H9 (cell line): ENCODE measurements around the gene CTDSP2. TPM values are rescaled to one million over a fixed set of nuclear protein-coding genes. Genes with fewer than 3 reads are reported as not detected.
"Not testable (repeated sequence)": the region's sequence is repeated elsewhere in the genome, so short reads cannot be mapped to it uniquely, and the experiment has no call there.

Experiments
- DNase-seq: peaks from one replicate; pipeline ENCODE4 v3.0.0-alpha.2; 2017
- H2AFZ ChIP-seq: one replicate; pipeline ENCODE4 v1.6.1; 2013; ENCODE audit warnings: mild to moderate bottlenecking, low read length, control low read depth, moderate library complexity
- H2AK5ac ChIP-seq: 2 replicates; pipeline ENCODE4 v1.6.1; 2013; ENCODE audit warnings: low read length, control low read depth, mixed read lengths; ENCODE audit not compliant: insufficient read length
- H2BK120ac ChIP-seq: one replicate; pipeline ENCODE4 v1.6.1; 2013; ENCODE audit warnings: low read depth, mild to moderate bottlenecking, low read length, control low read depth, inconsistent platforms; ENCODE audit not compliant: poor library complexity, severe bottlenecking
- H2BK12ac ChIP-seq: 2 replicates; pipeline ENCODE4 v1.6.1; 2013; ENCODE audit warnings: low read length, control low read depth, mixed read lengths, low read depth; ENCODE audit not compliant: insufficient read length
- H2BK15ac ChIP-seq: 2 replicates; pipeline ENCODE4 v1.6.1; 2013; ENCODE audit warnings: low read depth, low read length, control low read depth
- H2BK20ac ChIP-seq: one replicate; pipeline ENCODE4 v1.6.1; 2013; ENCODE audit warnings: low read depth, mild to moderate bottlenecking, low read length, control low read depth, inconsistent platforms; ENCODE audit not compliant: poor library complexity, severe bottlenecking
- H2BK5ac ChIP-seq: 2 replicates; pipeline ENCODE4 v1.6.1; 2013; ENCODE audit warnings: low read length, control low read depth, mixed read lengths; ENCODE audit not compliant: insufficient read length
- H3K14ac ChIP-seq: 2 replicates; pipeline ENCODE4 v1.6.1; 2013; ENCODE audit warnings: low read length, control low read depth; ENCODE audit not compliant: insufficient read depth
- H3K18ac ChIP-seq: 2 replicates; pipeline ENCODE4 v1.6.1; 2013; ENCODE audit warnings: low read depth, mild to moderate bottlenecking, mixed read lengths, low read length, control low read depth; ENCODE audit not compliant: insufficient read length
- H3K23ac ChIP-seq: 2 replicates; pipeline ENCODE4 v1.6.1; 2013; ENCODE audit warnings: low read length, control low read depth, mixed read lengths, low read depth; ENCODE audit not compliant: insufficient read length
- H3K23me2 ChIP-seq: 2 replicates; pipeline ENCODE4 v1.6.1; 2013; ENCODE audit warnings: low read depth, mild to moderate bottlenecking, mixed read lengths, low read length, control low read depth; ENCODE audit not compliant: insufficient read length, poor library complexity, severe bottlenecking
- H3K27ac ChIP-seq: 2 replicates; pipeline ENCODE4 v1.5.1; 2013; ENCODE audit warnings: low read length, control low read depth, mixed read lengths, low read depth; ENCODE audit not compliant: insufficient read length
- H3K27me3 ChIP-seq: 2 replicates; pipeline ENCODE4 v1.6.1; 2013; ENCODE audit warnings: low read length, control low read depth, inconsistent platforms; ENCODE audit not compliant: insufficient read depth
- H3K4ac ChIP-seq: 2 replicates; pipeline ENCODE4 v1.6.1; 2013; ENCODE audit warnings: low read depth, mild to moderate bottlenecking, control low read depth, inconsistent platforms, low read length, moderate library complexity
- H3K4me1 ChIP-seq: 2 replicates; pipeline ENCODE4 v1.6.1; 2013; ENCODE audit warnings: low read length, control low read depth, inconsistent platforms; ENCODE audit not compliant: insufficient read depth
- H3K4me2 ChIP-seq: 2 replicates; pipeline ENCODE4 v1.6.1; 2013; ENCODE audit warnings: low read length, control low read depth, mixed read lengths; ENCODE audit not compliant: insufficient read length, insufficient read depth
- H3K56ac ChIP-seq: 2 replicates; pipeline ENCODE4 v1.6.1; 2013; ENCODE audit warnings: low read depth, mild to moderate bottlenecking, mixed read lengths, low read length, control low read depth; ENCODE audit not compliant: insufficient read length
- H3K79me1 ChIP-seq: 2 replicates; pipeline ENCODE4 v1.6.1; 2013; ENCODE audit warnings: low read depth, mild to moderate bottlenecking, moderate library complexity, low read length, control low read depth, inconsistent platforms; ENCODE audit not compliant: insufficient read depth, poor library complexity, severe bottlenecking
- H3K79me2 ChIP-seq: 2 replicates; pipeline ENCODE4 v1.6.1; 2013; ENCODE audit warnings: low read length, control low read depth, inconsistent platforms; ENCODE audit not compliant: insufficient read depth
- H3K9ac ChIP-seq: 2 replicates; pipeline ENCODE4 v1.6.1; 2013; ENCODE audit warnings: low read length, control low read depth, mixed read lengths; ENCODE audit not compliant: insufficient read length; ENCODE audit errors: extremely low read depth
- H3K9me3 ChIP-seq: one replicate; pipeline ENCODE4 v1.6.1; 2013; ENCODE audit warnings: low read depth, low read length, inconsistent platforms; ENCODE audit not compliant: control insufficient read depth
- H3T11ph ChIP-seq: one replicate; pipeline ENCODE4 v1.6.1; 2013; ENCODE audit warnings: mild to moderate bottlenecking, low read length, control low read depth, inconsistent platforms
- H4K20me1 ChIP-seq: one replicate; pipeline ENCODE4 v1.6.1; 2013; ENCODE audit not compliant: control insufficient read depth, insufficient read length, insufficient read depth
- H4K5ac ChIP-seq: 2 replicates; pipeline ENCODE4 v1.6.1; 2013; ENCODE audit warnings: low read depth, mild to moderate bottlenecking, mixed read lengths, low read length, control low read depth; ENCODE audit not compliant: insufficient read length
- H4K8ac ChIP-seq: replicated peaks from 2 replicates; pipeline ENCODE4 v1.6.1; 2013; ENCODE audit warnings: low read length, control low read depth, mixed read lengths, low read depth; ENCODE audit not compliant: insufficient read length
- H4K91ac ChIP-seq: 2 replicates; pipeline ENCODE4 v1.6.1; 2013; ENCODE audit warnings: low read depth, mild to moderate bottlenecking, moderate library complexity, mixed read lengths, low read length, control low read depth; ENCODE audit not compliant: insufficient read length
- H3K27ac Mint-ChIP-seq, 3 experiments: 2 replicates in 2 of 3; 3 replicates in 1 of 3; pipeline ENCODE4 v1.8.0; 2020 to 2021; ENCODE audit warnings: mixed read lengths in 3 of 3, mild to moderate bottlenecking in 1 of 3, moderate library complexity in 1 of 3
- H3K27me3 Mint-ChIP-seq: 2 replicates; pipeline ENCODE4 v1.8.0; 2021; ENCODE audit warnings: low read depth, mild to moderate bottlenecking, moderate library complexity, mixed read lengths
- H3K36me3 Mint-ChIP-seq, 3 experiments: 2 replicates in 2 of 3; 3 replicates in 1 of 3; pipeline ENCODE4 v1.8.0; 2020 to 2021; ENCODE audit warnings: low read depth in 3 of 3, mixed read lengths in 3 of 3; ENCODE audit not compliant: insufficient read depth in 1 of 3
- H3K4me1 Mint-ChIP-seq, 2 experiments: 2 replicates each; pipeline ENCODE4 v1.8.0; 2020; ENCODE audit warnings: mixed read lengths in 2 of 2
- H3K4me3 Mint-ChIP-seq, 2 experiments: 2 replicates in 1 of 2; 3 replicates in 1 of 2; pipeline ENCODE4 v1.8.0; 2020 to 2021; ENCODE audit warnings: mild to moderate bottlenecking in 2 of 2, mixed read lengths in 2 of 2, moderate library complexity in 1 of 2
- H3K9me3 Mint-ChIP-seq, 2 experiments: 2 replicates in 1 of 2; 3 replicates in 1 of 2; pipeline ENCODE4 v1.8.0; 2020; ENCODE audit warnings: mild to moderate bottlenecking in 2 of 2, mixed read lengths in 2 of 2, moderate library complexity in 1 of 2
- CTCF ChIP-seq: fragments of 200-600 bp; sonication (generic); conservative IDR thresholded peaks from 3 replicates; pipeline ENCODE4 v1.8.0; 2021; ENCODE audit warnings: antibody characterized with exemption, mild to moderate bottlenecking
- WGBS: extraction: QIAGEN DNeasy Blood & Tissue Kit; methylation state at CpG from one replicate; pipeline ENCODE4 v1.1.7; 2013; ENCODE audit warnings: missing lambda C conversion rate, low lambda C conversion rate, mixed read lengths; ENCODE audit not compliant: insufficient read length; ENCODE audit errors: extremely low coverage; 5-methylcytosine and 5-hydroxymethylcytosine counted together
- total RNA-seq: library from RNA; stranded (reverse); gene quantifications from 2 replicates; pipeline ENCODE4 v1.2.1, GENCODE V29; 2021

Gene CTDSP2
- total RNA-seq, 1 experiment from 2014 or later: 103 TPM

GRCh38 chr12:57775044-57775443, 71.5 kb downstream of the CTDSP2 start:
- H4K20me1 ChIP-seq: no peaks in the 10 kb centered on the region
- peaks cover 8% of the 10 kb centered on the region for H3K23me2 ChIP-seq
- no peak overlapping the region for H2BK12ac ChIP-seq
- no peak overlapping the region for H3K9ac ChIP-seq
- no peak overlapping the region for H3K27ac Mint-ChIP-seq
- no peak overlapping the region for H2BK15ac ChIP-seq
- peaks cover 7 to 12% of the 10 kb centered on the region in 2 experiments; a peak in 3 of 4 replicates for H3K4me1 Mint-ChIP-seq
- no peak overlapping the region for H4K5ac ChIP-seq
- H3K4me2 ChIP-seq: no peak overlapping the region
- H3K18ac ChIP-seq: no peak overlapping the region
- no peak overlapping the region for H2BK5ac ChIP-seq
- H3K4ac ChIP-seq: no peak overlapping the region
- H3K79me2 ChIP-seq: no peaks in the 10 kb centered on the region
- H3K36me3 Mint-ChIP-seq: peaks cover 8 to 20% (median 12%) of the 10 kb centered on the region in 3 experiments
- no peaks in the 10 kb centered on the region for H3K9me3 ChIP-seq
- H3K14ac ChIP-seq: no peak overlapping the region
- TF ChIP-seq CTCF: no peak
- no peak overlapping the region for H2BK20ac ChIP-seq
- no peak overlapping the region for H3K27ac ChIP-seq
- no peaks in the 10 kb centered on the region for H3K27me3 ChIP-seq
- no peak overlapping the region for H3K56ac ChIP-seq
- H2AK5ac ChIP-seq: no peak overlapping the region
- H3K9me3 Mint-ChIP-seq: no peaks in the 10 kb centered on the region
- WGBS: no CpG with 5 or more reads among the region's 3 CpGs
- H3K23ac ChIP-seq: no peak overlapping the region
- no peak overlapping the region for H3K4me3 Mint-ChIP-seq
- no peak for DNase-seq
- H3K4me1 ChIP-seq: no peaks in the 10 kb centered on the region
- H2BK120ac ChIP-seq: no peak overlapping the region
- no peak overlapping the region for H2AFZ ChIP-seq
- no peak overlapping the region for H4K91ac ChIP-seq
- peaks cover 7% of the 10 kb centered on the region; the same call in 1 of the 2 replicates for H3K27me3 Mint-ChIP-seq
- no peak overlapping the region for H4K8ac ChIP-seq
- no peaks in the 10 kb centered on the region for H3K79me1 ChIP-seq
- no peak overlapping the region for H3T11ph ChIP-seq

- H4K5ac ChIP-seq, H2BK15ac ChIP-seq, H2BK120ac ChIP-seq, H2BK20ac ChIP-seq, H3K23me2 ChIP-seq, H3K27ac Mint-ChIP-seq, H3K4me1 ChIP-seq, H3K27me3 ChIP-seq, H3K4me3 Mint-ChIP-seq, H2AK5ac ChIP-seq, H2AFZ ChIP-seq, H3T11ph ChIP-seq, H3K4ac ChIP-seq, DNase-seq, H3K18ac ChIP-seq, H3K27me3 Mint-ChIP-seq, H3K79me1 ChIP-seq, H3K4me2 ChIP-seq, H3K79me2 ChIP-seq, H3K9me3 Mint-ChIP-seq, H3K23ac ChIP-seq, H4K20me1 ChIP-seq, H3K9ac ChIP-seq, H4K8ac ChIP-seq, H4K91ac ChIP-seq, H3K56ac ChIP-seq, H2BK5ac ChIP-seq, H3K9me3 ChIP-seq, H3K27ac ChIP-seq, H3K14ac ChIP-seq, H2BK12ac ChIP-seq: not testable (repeated sequence)
- Mint-ChIP-seq H3K36me3 (peaks cover 12 to 24% (median 16%) of the 10 kb centered on the region in 3 experiments), H3K4me1 (peaks cover 7 to 12% of the 10 kb centered on the region in 2 experiments; a peak in 3 of 4 replicates)
- no CpG with 5 or more reads among the region's 11 CpGs for WGBS
Measured at GRCh38 chr12:57774634-57775033, 71.9 kb downstream of the CTDSP2 start.
